Nucleus accumbens (tissue), 56 donors: ENCODE results near the gene RAB15.
"Not testable (repeated sequence)": the region's sequence is repeated elsewhere in the genome, so short reads cannot be mapped to it uniquely, and the experiment has no call there.

Source experiments
- DNase-seq, 56 donors: peaks; one replicate each; lab custom pipeline; 2025; lab: John Stamatoyannopoulos, UW

RAB15 gene

DNA sequence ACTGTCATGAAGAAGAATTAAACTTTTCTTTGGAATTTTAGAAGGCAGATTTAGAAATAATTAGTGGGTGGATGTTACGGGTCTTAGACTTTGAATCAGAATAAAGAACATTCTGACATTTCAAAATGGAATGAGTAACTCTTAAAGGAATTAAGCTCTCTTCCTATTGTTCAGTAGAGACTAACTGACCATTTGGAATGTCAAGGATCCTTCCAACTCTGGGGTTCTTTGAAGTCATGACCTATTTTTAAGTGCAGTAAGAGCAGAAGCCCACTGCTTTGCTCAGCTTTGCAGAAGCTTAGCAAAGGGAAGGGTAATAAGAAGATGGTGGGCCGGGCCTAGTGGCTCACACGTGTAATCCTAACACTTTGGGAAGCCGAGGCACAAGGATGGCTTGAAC, 53.9 kb downstream of the RAB15 start:
- no peak for DNase-seq

DNA sequence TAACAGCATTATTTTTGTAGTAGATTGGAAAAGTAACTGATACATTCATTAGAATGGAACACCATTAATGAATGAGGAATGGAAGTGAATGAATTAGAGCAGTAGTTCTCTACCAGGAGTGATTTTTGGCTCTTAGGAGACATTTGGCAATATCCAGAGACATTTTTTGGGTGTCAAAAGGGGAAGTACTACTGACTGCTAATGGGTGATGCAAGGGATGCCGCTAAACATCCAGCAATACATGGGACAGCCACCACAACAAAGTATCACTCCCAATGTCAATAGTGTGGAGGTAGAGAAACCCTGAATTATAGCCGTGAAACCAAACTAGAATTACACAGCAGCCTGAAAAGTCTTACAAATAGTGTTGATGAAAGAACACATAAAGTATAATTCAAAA, 56.3 kb downstream of the RAB15 start:
- no peak for DNase-seq

DNA sequence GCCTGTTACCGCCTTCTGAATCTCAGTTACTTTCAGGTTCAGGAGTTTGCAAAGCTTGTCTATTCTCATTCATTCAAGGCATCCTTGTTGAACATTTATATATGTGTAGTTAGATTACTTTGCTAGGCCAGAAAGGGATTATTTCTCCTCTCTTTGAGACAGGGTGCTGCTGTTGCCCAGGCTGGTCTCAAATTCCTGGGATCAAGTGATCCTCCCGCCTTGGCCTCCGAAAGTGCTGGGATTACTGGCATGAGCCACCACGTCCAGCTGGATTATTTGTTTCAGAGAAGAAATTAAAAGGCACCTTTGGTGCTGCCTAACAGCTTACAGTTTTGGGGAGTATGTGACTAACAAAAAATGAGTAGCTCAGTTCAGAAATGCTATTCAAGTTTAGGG, 57.1 kb downstream of the RAB15 start:
- no peak for DNase-seq

DNA sequence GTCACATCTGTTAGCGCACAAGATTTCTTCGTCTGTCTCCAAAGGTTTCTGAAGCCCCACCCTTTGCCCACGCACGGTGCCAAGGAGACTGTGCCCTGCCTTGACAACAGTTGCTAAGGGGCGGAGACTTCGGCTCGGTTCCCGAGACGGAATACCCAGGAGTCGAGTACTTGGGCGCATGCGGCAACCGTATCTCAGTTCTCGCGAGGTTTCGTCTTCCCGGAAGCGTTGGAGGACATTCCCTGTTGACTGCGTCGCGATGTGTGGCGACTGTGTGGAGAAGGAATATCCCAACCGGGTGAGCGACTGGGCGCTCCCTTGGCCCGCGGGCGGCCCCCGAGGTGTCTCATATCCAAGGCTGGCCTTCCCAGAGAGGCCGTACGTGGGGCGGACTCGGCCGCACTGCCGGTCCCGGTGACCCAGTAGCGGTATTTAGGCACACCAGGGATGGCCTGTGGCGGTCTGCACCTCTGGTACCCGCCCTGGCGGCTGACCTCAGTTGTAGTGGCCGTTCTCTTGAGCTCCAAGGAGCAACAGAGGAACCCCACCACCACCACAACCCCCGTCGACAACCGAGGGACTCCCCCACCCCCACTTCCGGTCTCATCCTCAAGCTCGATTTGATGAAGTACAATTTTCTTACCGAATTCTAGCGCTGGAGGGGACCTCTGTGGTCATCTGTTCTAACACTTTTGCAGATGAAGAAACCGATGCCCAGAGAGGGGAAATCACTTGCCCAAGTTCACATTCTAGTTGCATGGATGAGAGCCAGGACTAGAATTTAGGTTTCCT, 57.7 kb downstream of the RAB15 start, which contains the start of gene CHURC1:
TSS of gene CHURC1 (plus strand) at position 219 of the 792 bp plus-strand sequence. CDS start at position 260, 41 bp downstream.
- DNase-seq, result peak; percentile 73 to 99 (median 94)

DNA sequence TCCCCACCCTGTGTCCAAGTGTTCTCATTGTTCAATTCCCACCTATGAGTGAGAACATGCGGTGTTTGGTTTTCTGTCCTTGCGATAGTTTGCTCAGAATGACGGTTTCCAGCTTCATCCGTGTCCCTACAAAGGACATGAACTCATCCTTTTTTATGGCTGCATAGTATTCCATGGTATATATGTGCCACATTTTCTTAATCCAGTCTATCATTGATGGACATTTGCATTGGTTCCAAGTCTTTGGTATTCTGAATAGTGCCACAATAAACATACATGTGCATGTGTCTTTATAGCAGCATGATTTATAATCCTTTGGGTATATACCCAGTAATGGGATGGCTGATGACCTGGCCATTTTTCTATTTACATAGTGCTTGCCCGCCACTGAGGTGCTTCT, 58.7 kb downstream of the RAB15 start:
- DNase-seq, result not testable (repeated sequence)

DNA sequence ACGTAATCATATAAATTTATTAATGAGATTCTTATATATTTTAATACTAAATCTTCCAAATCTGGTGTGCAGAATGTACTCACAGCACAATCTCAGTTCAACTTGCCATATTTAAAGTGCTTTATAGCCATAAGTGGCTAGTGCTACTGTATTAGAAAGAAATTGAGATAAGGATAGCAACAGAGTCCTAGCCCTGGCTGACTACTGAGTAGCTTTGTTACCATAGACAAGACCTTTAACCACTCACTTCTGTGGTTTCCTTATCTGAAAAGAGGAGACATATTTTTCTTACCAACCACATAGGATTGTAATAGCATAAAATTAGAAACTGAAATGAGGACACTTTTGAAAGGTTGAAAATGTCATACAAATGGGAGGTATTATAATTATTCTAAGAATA, 59.9 kb downstream of the RAB15 start:
- DNase-seq, result no peak

DNA sequence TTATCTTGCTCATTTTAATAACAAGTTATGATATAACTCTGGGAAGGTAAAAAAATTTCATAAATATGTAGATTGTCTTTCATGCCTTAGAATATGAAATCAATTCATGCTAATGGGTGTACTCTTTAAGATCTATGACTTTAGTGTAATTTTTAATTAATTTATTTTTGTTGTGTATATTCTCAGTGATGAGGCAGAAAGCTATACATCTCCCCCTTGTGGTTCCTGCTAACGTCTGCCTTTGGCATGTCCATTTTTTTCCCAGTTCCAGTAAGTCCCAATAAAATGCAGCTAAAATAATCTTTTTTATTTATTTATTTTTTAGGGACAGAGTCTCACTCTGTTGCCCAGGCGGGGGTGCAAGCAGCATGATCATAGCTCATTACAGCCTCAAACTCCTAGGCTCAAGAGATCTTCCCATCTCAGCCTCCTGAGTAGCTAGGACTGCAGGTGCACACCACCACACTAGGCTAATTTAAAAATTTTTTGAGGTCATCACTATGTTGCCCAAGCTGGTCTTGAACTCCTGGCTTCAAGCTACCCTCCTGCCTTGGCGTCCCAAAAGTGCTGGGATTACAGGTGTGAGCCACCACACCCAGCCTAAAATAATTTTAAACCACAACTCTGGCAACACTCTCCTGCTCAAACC, 61.2 kb downstream of the RAB15 start:
- no peak for DNase-seq

DNA sequence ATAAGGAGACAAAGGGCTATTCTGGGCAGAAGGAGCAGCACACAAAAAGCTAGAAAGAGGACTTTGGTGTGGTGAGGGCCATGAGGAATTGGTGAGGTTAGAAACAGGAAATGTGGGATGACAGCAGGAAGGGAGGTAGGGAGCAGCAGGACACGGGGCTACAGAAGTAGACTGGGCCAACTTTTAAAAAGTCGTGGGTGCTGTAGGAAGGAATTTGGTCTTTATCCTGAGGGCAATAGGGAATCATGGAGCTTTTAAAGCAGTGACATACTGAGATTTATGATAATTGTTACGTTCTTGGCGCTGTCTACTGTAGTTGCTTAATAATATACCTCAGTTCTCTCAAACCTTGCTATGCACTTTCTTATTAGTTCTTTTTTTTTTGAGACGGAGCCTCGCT, 66.1 kb downstream of the RAB15 start:
- no peak for DNase-seq

DNA sequence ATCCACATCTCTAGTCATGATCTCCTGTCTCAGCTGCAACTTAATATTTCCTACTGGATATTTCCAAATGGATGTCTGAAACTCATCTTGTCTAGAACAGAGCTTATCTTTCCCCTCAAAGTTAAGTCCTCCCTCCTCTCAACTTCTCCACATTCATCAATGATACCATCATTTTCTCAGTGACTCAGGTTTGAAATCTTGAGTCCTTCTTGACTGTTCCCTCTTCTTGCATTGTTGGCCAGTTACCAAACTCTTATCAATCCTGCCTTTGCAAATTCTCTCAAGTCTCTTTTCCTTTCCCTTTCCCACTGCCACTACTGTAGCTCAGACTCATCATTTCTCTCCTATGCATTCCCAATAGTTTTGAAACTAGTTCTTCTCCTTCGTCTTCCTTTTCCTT, 72.2 kb downstream of the RAB15 start:
- no peak for DNase-seq
